GM23338 (cell line): ENCODE measurements around the gene FHIT. TPM values are rescaled to one million over a fixed set of nuclear protein-coding genes. Genes with fewer than 3 reads are reported as not detected.

Experiments used
- ATAC-seq: fragments of 200-7000 bp; cut with Tn5 transposase; 3 replicates; pipeline ENCODE4 v1.9.1; 2020
- DNase-seq: peaks from one replicate; pipeline ENCODE4 v3.0.0-alpha.2; 2015; ENCODE audit warnings: low spot score
- H2AFZ ChIP-seq: fragments of 200-600 bp; sonication (generic); 2 replicates; pipeline ENCODE4 v1.8.0; 2016; ENCODE audit warnings: antibody characterized with exemption, mild to moderate bottlenecking, moderate library complexity
- H3F3A ChIP-seq: fragments of 200-600 bp; sonication (generic); replicated peaks from 2 replicates; pipeline ENCODE4 v1.8.0; 2017; ENCODE audit warnings: antibody characterized with exemption, mixed run types, low read depth
- H3K27ac ChIP-seq: fragments of 200-600 bp; sonication (generic); 2 replicates; pipeline ENCODE4 v1.6.1; 2016; ENCODE audit warnings: low read depth
- H3K27me3 ChIP-seq: fragments of 200-600 bp; sonication (generic); 2 replicates; pipeline ENCODE4 v1.8.0; 2016; ENCODE audit warnings: mild to moderate bottlenecking, mixed run types, moderate library complexity; ENCODE audit not compliant: insufficient read depth
- H3K36me3 ChIP-seq: fragments of 200-600 bp; sonication (generic); 2 replicates; pipeline ENCODE4 v1.8.0; 2016; ENCODE audit warnings: mild to moderate bottlenecking; ENCODE audit not compliant: insufficient read depth
- H3K4me1 ChIP-seq: fragments of 200-600 bp; sonication (generic); 2 replicates; pipeline ENCODE4 v1.8.0; 2016; ENCODE audit warnings: mild to moderate bottlenecking, moderate library complexity; ENCODE audit not compliant: insufficient read depth
- H3K4me2 ChIP-seq: fragments of 200-600 bp; sonication (generic); 2 replicates; pipeline ENCODE4 v1.7.1; 2017; ENCODE audit warnings: mixed run types
- H3K4me3 ChIP-seq: fragments of 200-600 bp; sonication (generic); 2 replicates; pipeline ENCODE4 v1.6.1; 2016; ENCODE audit warnings: mixed run types
- H3K79me2 ChIP-seq: fragments of 200-600 bp; sonication (generic); replicated peaks from 2 replicates; pipeline ENCODE4 v1.8.0; 2017; ENCODE audit warnings: mild to moderate bottlenecking; ENCODE audit not compliant: insufficient read depth
- H3K9me2 ChIP-seq: fragments of 200-600 bp; sonication (generic); 2 replicates; pipeline ENCODE4 v1.8.0; 2017; ENCODE audit not compliant: insufficient read depth
- H4K20me1 ChIP-seq: fragments of 200-600 bp; sonication (generic); replicated peaks from 2 replicates; pipeline ENCODE4 v1.8.0; 2017; ENCODE audit warnings: mild to moderate bottlenecking; ENCODE audit not compliant: insufficient read depth
- H3K27ac Mint-ChIP-seq: 2 replicates; pipeline ENCODE4 v1.8.0; 2020; ENCODE audit warnings: inconsistent platforms, mild to moderate bottlenecking, moderate library complexity, mixed read lengths
- H3K27me3 Mint-ChIP-seq: 3 replicates; pipeline ENCODE4 v1.8.0; 2022; ENCODE audit warnings: low read depth, mild to moderate bottlenecking, moderate library complexity, mixed read lengths, inconsistent platforms; ENCODE audit not compliant: insufficient read depth, poor library complexity
- H3K36me3 Mint-ChIP-seq: 3 replicates; pipeline ENCODE4 v1.8.0; 2021; ENCODE audit warnings: low read depth, mild to moderate bottlenecking, inconsistent platforms, moderate library complexity, mixed read lengths
- H3K4me1 Mint-ChIP-seq: 3 replicates; pipeline ENCODE4 v1.8.0; 2020; ENCODE audit warnings: mild to moderate bottlenecking, inconsistent platforms, mixed read lengths
- H3K4me3 Mint-ChIP-seq: 3 replicates; pipeline ENCODE4 v1.8.0; 2021; ENCODE audit warnings: moderate library complexity, mild to moderate bottlenecking, inconsistent platforms, mixed read lengths
- H3K9me3 Mint-ChIP-seq: 3 replicates; pipeline ENCODE4 v1.8.0; 2020; ENCODE audit warnings: moderate library complexity, mild to moderate bottlenecking, inconsistent platforms, mixed read lengths
- CTCF ChIP-seq, 2 experiments: fragments of 200-600 bp in 1 of 2; sonication (generic) in 1 of 2; conservative IDR thresholded peaks; 2 replicates each; pipeline versions ENCODE4 v1.5.1 to v1.6.1; 2016 to 2017; ENCODE audit warnings: antibody characterized with exemption in 2 of 2, low read depth in 2 of 2, mild to moderate bottlenecking in 2 of 2, moderate library complexity in 1 of 2
- EZH2 ChIP-seq: fragments of 200-600 bp; sonication (generic); IDR thresholded peaks from one replicate; pipeline ENCODE4 v1.8.0; 2017; ENCODE audit warnings: antibody characterized with exemption, mild to moderate bottlenecking, low read depth; ENCODE audit not compliant: unreplicated experiment
- EZH2phosphoT487 ChIP-seq: fragments of 200-600 bp; sonication (generic); IDR thresholded peaks from one replicate; pipeline ENCODE4 v1.8.1; 2018; ENCODE audit warnings: antibody characterized with exemption; ENCODE audit not compliant: unreplicated experiment
- JUNB ChIP-seq: IDR thresholded peaks from one replicate; pipeline ENCODE4 v1.6.1; 2016; ENCODE audit warnings: antibody characterized with exemption; ENCODE audit not compliant: unreplicated experiment
- NANOG ChIP-seq: IDR thresholded peaks from 2 replicates; pipeline ENCODE4 v1.6.1; 2016; ENCODE audit warnings: antibody characterized with exemption, borderline replicate concordance
- POLR2AphosphoS5 ChIP-seq: IDR thresholded peaks from 2 replicates; pipeline ENCODE4 v1.6.1; 2016; ENCODE audit warnings: antibody characterized with exemption, low read depth
- REST ChIP-seq: IDR thresholded peaks from one replicate; pipeline ENCODE4 v1.6.1; 2018; ENCODE audit warnings: antibody characterized with exemption; ENCODE audit not compliant: unreplicated experiment
- STAT1 ChIP-seq: IDR thresholded peaks from one replicate; pipeline ENCODE4 v1.6.1; 2016; ENCODE audit warnings: antibody characterized with exemption; ENCODE audit not compliant: unreplicated experiment
- ZNF114 ChIP-seq: fragments of 250-450 bp; sonication (Bioruptor Pico); IDR thresholded peaks from 2 replicates; pipeline ENCODE4 v1.5.0; 2020; ENCODE audit warnings: mild to moderate bottlenecking, moderate library complexity
- ZNF331 ChIP-seq: fragments of 250-450 bp; sonication (Bioruptor Pico); IDR thresholded peaks from 2 replicates; pipeline ENCODE4 v1.5.0; 2020; ENCODE audit warnings: low read depth, mild to moderate bottlenecking, moderate library complexity
- polyA plus RNA-seq: library from polyadenylated mRNA; unstranded; fragments of >200 nt; fragmentation: Nextera tagmentation; extraction: Ambion mirVana; gene quantifications from 2 replicates; pipeline ENCODE4 v1.2.1, GENCODE V29; 2016
- total RNA-seq: library from RNA; depleted of rRNA; stranded (reverse); fragments of >200 nt; shearing (Covaris generic); gene quantifications from 2 replicates; pipeline ENCODE4 v1.2.3, GENCODE V29; 2014
- TF ChIP-seq, protein P1 (sequence below): IDR thresholded peaks from 2 replicates; pipeline ENCODE4 v1.6.1; 2016; ENCODE audit warnings: antibody characterized with exemption

The FHIT gene
- total and polyA plus RNA-seq, 2 experiments from 2014 or later, result 3.0 to 8.3 TPM

DNA sequence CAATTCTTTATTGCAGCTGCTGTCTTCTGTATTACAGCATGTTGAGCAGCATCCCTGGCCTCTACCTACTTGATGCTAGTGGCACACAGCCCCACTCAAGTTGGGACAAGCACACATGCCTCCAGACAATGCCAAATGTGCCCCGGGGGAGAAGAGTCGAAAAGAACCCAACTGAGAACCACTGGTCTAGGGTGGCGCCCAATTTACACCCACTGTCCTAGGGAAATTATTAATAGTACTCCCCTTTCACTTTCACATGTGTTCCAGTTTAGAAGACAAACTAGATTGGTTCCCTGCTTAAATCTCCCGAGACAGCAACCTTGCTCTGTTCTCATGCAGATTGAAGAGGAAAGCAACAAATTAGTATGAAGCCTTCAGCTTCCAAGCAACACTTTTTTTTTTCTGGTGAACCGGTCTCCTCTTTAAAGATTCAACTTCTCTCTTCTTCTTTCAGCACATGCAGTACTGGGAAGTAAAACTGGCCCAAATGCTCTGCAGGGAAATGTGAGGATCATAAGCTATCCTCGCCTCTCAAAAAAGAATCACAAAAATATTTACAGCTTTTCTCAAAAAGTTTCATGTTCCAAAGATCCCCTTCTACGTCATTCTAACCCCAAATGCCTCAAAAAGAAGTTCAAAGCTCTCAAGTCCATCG lies 1377.5 kb downstream of the FHIT start:
- Histone ChIP-seq H3K27me3 (no peaks in the 10 kb centered on the region), H3K4me3 (no peak overlapping the region), H3K36me3 (no peaks in the 10 kb centered on the region), H2AFZ (no peak overlapping the region), H3K4me2 (no peak overlapping the region), H3F3A (no peaks in the 10 kb centered on the region), H3K27ac (no peak overlapping the region), H3K79me2 (no peaks in the 10 kb centered on the region), H3K9me2 (peaks cover 18% of the 10 kb centered on the region; the same call in 1 of the 2 replicates), H4K20me1 (no peaks in the 10 kb centered on the region), H3K4me1 (no peaks in the 10 kb centered on the region)
- H3K36me3 Mint-ChIP-seq, result no peaks in the 10 kb centered on the region; the same call in 2 of the 3 replicates
- ATAC-seq (no peak), DNase-seq (no peak)
- no peak overlapping the region for H3K4me3 Mint-ChIP-seq
- peaks cover 4% of the 10 kb centered on the region for H3K27me3 Mint-ChIP-seq
- H3K9me3 Mint-ChIP-seq, result no peaks in the 10 kb centered on the region
- no peak overlapping the region for H3K27ac Mint-ChIP-seq
- TF ChIP-seq, protein P1, sequence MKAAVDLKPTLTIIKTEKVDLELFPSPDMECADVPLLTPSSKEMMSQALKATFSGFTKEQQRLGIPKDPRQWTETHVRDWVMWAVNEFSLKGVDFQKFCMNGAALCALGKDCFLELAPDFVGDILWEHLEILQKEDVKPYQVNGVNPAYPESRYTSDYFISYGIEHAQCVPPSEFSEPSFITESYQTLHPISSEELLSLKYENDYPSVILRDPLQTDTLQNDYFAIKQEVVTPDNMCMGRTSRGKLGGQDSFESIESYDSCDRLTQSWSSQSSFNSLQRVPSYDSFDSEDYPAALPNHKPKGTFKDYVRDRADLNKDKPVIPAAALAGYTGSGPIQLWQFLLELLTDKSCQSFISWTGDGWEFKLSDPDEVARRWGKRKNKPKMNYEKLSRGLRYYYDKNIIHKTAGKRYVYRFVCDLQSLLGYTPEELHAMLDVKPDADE, result no peak
- no peak for TF ChIP-seq POLR2AphosphoS5
- TF ChIP-seq ZNF331 (CRISPR knock-in tag), result no peak
- peaks cover 12% of the 10 kb centered on the region for H3K4me1 Mint-ChIP-seq

GRCh38 chr3:59872128-59872527 lies 1379.1 kb downstream of the FHIT start:
- Histone ChIP-seq H3F3A (no peaks in the 10 kb centered on the region), H3K27me3 (no peaks in the 10 kb centered on the region), H3K9me2 (peaks cover 22% of the 10 kb centered on the region; the same call in 1 of the 2 replicates), H4K20me1 (no peaks in the 10 kb centered on the region), H3K36me3 (no peaks in the 10 kb centered on the region), H3K4me3 (no peak overlapping the region), H3K79me2 (no peaks in the 10 kb centered on the region), H3K4me1 (no peaks in the 10 kb centered on the region), H3K4me2 (no peak overlapping the region), H3K27ac (no peak overlapping the region), H2AFZ (no peak overlapping the region)
- no peak overlapping the region for H3K4me3 Mint-ChIP-seq
- no peak for DNase-seq
- no peak for ATAC-seq
- H3K36me3 Mint-ChIP-seq, result no peaks in the 10 kb centered on the region; the same call in 2 of the 3 replicates
- H3K27ac Mint-ChIP-seq, result no peak overlapping the region
- H3K4me1 Mint-ChIP-seq, result peaks cover 12% of the 10 kb centered on the region
- peaks cover 4% of the 10 kb centered on the region for H3K27me3 Mint-ChIP-seq
- no peaks in the 10 kb centered on the region for H3K9me3 Mint-ChIP-seq
- TF ChIP-seq EZH2 (no peak), ZNF331 (CRISPR knock-in tag) (no peak), POLR2AphosphoS5 (no peak), CTCF (conservative IDR thresholded peaks at IDR 0.05; ENCODE audit: low read depth in 2 of 2) (no peak), NANOG (no peak), ZNF114 (CRISPR knock-in tag) (no peak), STAT1 (no peak), JUNB (no peak), EZH2phosphoT487 (no peak), REST (no peak)
- TF ChIP-seq, protein P1, result no peak
